ENCODE measurements around the gene RAMP3.

The RAMP3 gene

DNA sequence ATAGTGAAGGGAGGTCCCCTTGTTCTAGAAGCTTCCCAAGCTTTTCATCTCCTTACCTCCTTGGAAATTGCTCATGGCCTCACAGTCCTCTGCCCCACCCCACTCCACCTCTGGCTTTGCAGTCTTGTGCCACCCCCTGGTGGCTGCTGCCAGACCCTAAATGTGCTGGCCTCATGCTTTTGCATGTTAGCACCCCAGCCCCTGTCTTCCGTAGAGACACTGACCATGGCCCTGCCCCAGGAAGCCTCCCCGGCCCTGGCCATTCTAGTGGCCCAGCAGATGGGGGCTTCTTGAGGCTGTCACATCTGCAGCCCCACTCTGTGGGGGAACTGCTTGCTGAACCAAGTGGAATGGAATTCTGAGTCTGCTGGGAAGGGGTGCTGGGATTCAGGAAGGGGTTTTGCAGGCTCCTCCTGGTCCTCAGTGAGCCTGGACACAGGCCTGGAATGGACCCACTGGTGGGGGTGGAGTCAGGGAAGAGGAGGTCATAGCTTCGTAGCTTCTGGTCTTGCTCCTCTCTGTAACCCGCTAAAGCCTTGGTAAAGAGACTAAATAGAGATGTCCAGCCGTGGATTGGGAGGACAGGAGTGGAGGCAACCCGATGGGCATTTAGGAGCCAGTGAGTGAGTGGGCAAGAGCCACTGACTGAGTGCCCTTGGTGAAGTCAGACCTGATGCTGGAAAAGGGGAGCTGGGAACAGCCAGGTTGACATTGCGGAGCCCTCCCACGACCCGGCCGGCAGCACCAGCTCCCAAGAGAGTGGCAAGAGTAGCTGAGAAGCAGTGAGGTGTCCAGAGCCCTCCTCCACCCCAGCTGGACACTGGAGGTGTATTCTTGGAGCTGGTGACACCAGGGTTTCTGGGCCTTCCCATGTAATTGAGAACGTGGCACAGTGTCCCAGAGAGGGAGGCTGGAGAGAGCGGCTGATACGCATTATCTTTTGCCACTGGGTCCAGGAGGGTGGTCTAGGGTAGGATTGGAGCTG lies 20.9 kb downstream of the RAMP3 start:
- DNase-seq (ENCODE audit: low read depth, low spot score) = peak; percentile 37

- no peak for DNase-seq (ENCODE audit: low read depth, low spot score)
Measured at GRCh38 chr7:45179666-45180065, 22.1 kb downstream of the RAMP3 start.

DNA sequence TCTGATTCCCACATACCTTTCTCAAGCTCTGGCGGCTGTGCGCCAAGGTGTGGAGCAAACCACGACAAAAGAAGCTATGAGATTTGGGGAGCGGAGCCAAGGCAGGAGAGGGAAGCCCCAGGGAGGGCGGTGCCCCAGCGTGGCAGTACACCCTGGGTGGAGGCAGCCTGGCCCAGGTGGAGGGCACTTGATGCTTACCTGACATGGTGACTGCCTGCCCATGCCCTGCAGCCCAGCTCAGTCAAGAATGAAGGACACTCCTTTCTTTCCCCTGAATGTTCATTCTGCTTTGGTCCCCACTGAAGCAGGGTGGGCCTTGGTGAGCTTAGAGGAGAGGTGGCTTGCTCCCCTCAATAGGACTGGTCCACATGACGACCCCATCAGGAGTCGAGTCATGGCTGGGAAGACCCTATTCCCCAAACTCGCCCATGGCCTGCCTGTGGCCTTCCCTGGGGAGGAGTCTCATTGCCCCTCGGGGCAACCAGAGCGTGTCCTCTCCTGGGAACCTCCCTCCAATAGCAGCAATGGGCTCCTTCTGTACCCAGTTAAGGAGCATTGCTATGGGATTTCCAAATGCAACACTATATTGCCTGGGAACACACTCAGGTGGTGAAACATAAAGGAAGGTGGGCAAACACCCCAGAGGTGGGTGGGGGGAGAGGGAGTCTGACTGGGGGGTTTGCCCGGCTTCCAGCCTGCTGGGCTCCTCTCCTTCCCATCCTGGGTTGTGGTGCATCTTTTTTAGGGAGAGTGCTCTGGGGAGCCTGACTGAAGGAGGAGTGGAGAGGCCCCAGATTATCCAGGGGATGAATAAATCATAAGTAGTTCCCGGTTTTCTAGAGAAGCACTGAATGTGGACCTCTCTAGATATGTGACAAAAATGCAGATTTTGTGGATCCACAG lies 22.7 kb downstream of the RAMP3 start:
- DNase-seq (ENCODE audit: low read depth, low spot score) = no peak

GRCh38 chr7:45181286-45181960 lies 23.8 kb downstream of the RAMP3 start:
- no peak for DNase-seq (ENCODE audit: low read depth, low spot score)

GRCh38 chr7:45181991-45182855 lies 24.6 kb downstream of the RAMP3 start:
- no peak for DNase-seq (ENCODE audit: low read depth, low spot score)

GRCh38 chr7:45182856-45183710 lies 25.5 kb downstream of the RAMP3 start:
- DNase-seq (ENCODE audit: low read depth, low spot score) = no peak

GRCh38 chr7:45183711-45184210 lies 26.2 kb downstream of the RAMP3 start:
- DNase-seq (ENCODE audit: low read depth, low spot score) = no peak

GRCh38 chr7:45184326-45185027 lies 26.9 kb downstream of the RAMP3 start:
- DNase-seq (ENCODE audit: low read depth, low spot score) = no peak

GRCh38 chr7:45185028-45185863 lies 27.7 kb downstream of the RAMP3 start:
- DNase-seq (ENCODE audit: low read depth, low spot score) = no peak

GRCh38 chr7:45185864-45186250 lies 28.3 kb downstream of the RAMP3 start:
- DNase-seq (ENCODE audit: low read depth, low spot score) = no peak

GRCh38 chr7:45186261-45186813 lies 28.7 kb downstream of the RAMP3 start:
- DNase-seq (ENCODE audit: low read depth, low spot score) = no peak

DNA sequence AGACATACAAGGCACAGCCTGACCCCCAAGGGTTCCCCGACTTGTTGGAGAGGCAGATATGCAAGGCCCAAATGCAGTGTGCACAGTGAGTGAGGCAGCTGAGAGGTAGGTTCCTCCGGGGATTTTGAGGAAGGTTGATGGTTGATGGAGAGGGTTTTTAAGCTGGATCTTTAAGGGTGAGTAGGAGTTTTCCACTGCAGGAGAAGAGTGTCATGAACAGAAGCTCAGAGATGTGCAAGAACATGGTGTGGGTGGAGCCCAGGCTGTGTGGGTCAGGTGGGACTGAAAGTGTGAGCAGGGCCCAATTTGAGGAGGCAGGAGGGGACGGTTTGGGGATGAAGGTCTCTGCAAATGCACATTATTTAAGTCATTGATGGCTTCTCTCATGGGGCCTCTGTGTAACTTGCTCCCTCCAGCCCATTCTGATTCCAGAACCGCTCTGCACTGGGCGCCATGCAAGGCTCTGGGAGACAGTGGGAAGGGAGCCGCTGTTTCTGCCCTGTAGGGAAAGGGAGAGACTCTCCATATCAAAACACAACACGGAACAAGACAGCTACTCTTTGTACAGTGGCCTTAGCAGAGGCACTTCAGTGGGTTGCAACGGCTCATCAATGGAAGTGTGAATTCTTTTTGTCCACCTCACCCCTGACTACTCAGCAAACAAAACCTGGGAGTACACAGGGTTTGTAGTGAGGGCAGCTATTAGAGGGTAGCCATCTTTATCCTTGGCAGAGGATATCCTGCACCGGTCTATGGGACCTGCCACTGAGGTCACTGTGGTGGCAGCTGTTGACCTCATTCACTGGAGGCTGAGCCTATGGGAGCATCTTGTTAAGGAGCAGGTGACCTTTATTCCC lies 29.7 kb downstream of the RAMP3 start:
- DNase-seq (ENCODE audit: low read depth, low spot score) = no peak

GRCh38 chr7:45187946-45188411 lies 30.4 kb downstream of the RAMP3 start:
- no peak for DNase-seq (ENCODE audit: low read depth, low spot score)

DNA sequence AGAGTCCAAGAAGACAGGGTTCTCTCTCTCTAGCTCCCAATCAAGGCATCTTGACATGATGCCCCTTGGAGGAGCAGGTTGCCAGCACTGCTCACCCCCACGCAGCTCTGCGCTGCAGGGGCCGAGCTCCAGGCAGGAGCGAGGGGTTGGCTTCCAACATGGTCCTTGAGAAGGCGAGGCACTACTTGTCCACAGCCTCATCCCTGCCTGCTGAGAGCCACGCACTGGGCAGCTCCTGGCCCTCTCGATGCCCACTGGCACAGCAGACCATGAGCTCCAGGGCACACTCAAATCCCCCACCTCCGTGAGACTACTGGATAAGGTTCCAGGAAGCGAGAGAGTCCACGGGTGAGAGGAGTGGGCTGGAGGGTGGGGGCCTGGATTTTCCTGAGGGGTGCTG lies 31.1 kb downstream of the RAMP3 start:
- no peak for DNase-seq (ENCODE audit: low read depth, low spot score)

GRCh38 chr7:45189151-45189970 lies 31.8 kb downstream of the RAMP3 start:
- DNase-seq (ENCODE audit: low read depth, low spot score) = no peak
